Measurements from ENCODE around the gene ITPRID1.

- no peak for TF ChIP-seq RAD21 (IDR thresholded peaks at IDR 0.05; ENCODE audit: insufficient read depth, low read depth, low read length)
- no peak for TF ChIP-seq CTCF (IDR thresholded peaks at IDR 0.05 in 2 of 3, conservative IDR thresholded peaks at IDR 0.05 in 1 of 3; ENCODE audit: control insufficient read depth in 2 of 3, extremely low read depth in 1 of 3, insufficient read depth in 1 of 3, low read depth in 3 of 3, low read length in 3 of 3)
- no peak for TF ChIP-seq PAX8 (IDR thresholded peaks at IDR 0.05)
- TF ChIP-seq ELK1 (IDR thresholded peaks at IDR 0.05; ENCODE audit: low read depth, low read length): no peak
- no peak for TF ChIP-seq MLLT1 (IDR thresholded peaks at IDR 0.05)
- TF ChIP-seq EZH2 (IDR thresholded peaks at IDR 0.05; ENCODE audit: borderline replicate concordance, control insufficient read depth, low read depth, low read length): no peak
- TF ChIP-seq YY1 (IDR thresholded peaks at IDR 0.05; ENCODE audit: low read depth, low read length): no peak
- no peak for TF ChIP-seq POLR2AphosphoS5 (IDR thresholded peaks at IDR 0.05; ENCODE audit: low read length)
- no peak for TF ChIP-seq POLR2A (IDR thresholded peaks at IDR 0.05; ENCODE audit: low read depth, low read length)
These were observed 26.4 kb upstream of the ITPRID1 start for GRCh38 chr7:31487476-31487875.
